Measurements from ENCODE around the gene ALAS1. TPM values are rescaled to one million over a fixed set of nuclear protein-coding genes. Genes with fewer than 3 reads are reported as not detected.
A peak's percentile ranks its signal among the peaks of the same experiment; 100 is the strongest.

Gene ALAS1
- total and polyA plus RNA-seq, 2 experiments from 2014 or later, result 17.8 to 42.8 TPM

- ATAC-seq (no peak), DNase-seq (ENCODE audit: low spot score) (no peak)
- H3K27me3 Mint-ChIP-seq (ENCODE audit: insufficient read depth, low read depth, poor library complexity), result peaks cover 14% of the 10 kb centered on the region
- Histone ChIP-seq H2AFZ (no peak overlapping the region), H3K27me3 (ENCODE audit: insufficient read depth) (no peaks in the 10 kb centered on the region), H3K27ac (ENCODE audit: low read depth) (no peak overlapping the region), H3K4me1 (ENCODE audit: insufficient read depth) (peaks cover 25% of the 10 kb centered on the region), H3K36me3 (ENCODE audit: insufficient read depth) (peaks cover 3% of the 10 kb centered on the region; the same call in 1 of the 2 replicates), H3K9me2 (ENCODE audit: insufficient read depth) (no peaks in the 10 kb centered on the region), H3K4me3 (no peak overlapping the region), H3K79me2 (replicated peaks; ENCODE audit: insufficient read depth) (peaks cover 22% of the 10 kb centered on the region), H3K4me2 (no peak overlapping the region), H4K20me1 (replicated peaks; ENCODE audit: insufficient read depth) (0 out of 2 replicates have a peak, but pooled peaks cover 5% of the 10 kb centered on the region), H3F3A (replicated peaks; ENCODE audit: low read depth) (peaks cover 8% of the 10 kb centered on the region; the same call in 1 of the 2 replicates)
- peaks cover 18% of the 10 kb centered on the region for H3K36me3 Mint-ChIP-seq (ENCODE audit: low read depth)
- TF ChIP-seq CTCF (conservative IDR thresholded peaks at IDR 0.05; ENCODE audit: low read depth in 2 of 2) (peak; percentile 12 to 18; a peak in 1 of 4 replicates), EZH2phosphoT487 (IDR thresholded peaks at IDR 0.05; ENCODE audit: unreplicated experiment) (no peak), STAT1 (IDR thresholded peaks at IDR 0.05; ENCODE audit: unreplicated experiment) (no peak), ZNF114 (CRISPR knock-in tag; IDR thresholded peaks at IDR 0.05) (no peak), CREB1 (CRISPR knock-in tag; IDR thresholded peaks at IDR 0.05; ENCODE audit: low read depth) (no peak), JUNB (IDR thresholded peaks at IDR 0.05; ENCODE audit: unreplicated experiment) (no peak)
- H3K9me3 Mint-ChIP-seq, result no peaks in the 10 kb centered on the region
- no peak overlapping the region for H3K4me3 Mint-ChIP-seq
- peaks cover 39% of the 10 kb centered on the region for H3K4me1 Mint-ChIP-seq
- H3K27ac Mint-ChIP-seq, result peak overlapping the region; percentile 65
These were observed 36.8 kb downstream of the ALAS1 start for GRCh38 chr3:52234516-52235447.

- H3K27ac ChIP-seq (ENCODE audit: low read depth), result no peak overlapping the region
- no peaks in the 10 kb centered on the region for H3K9me3 Mint-ChIP-seq
- H3F3A ChIP-seq (replicated peaks; ENCODE audit: low read depth), result peaks cover 13% of the 10 kb centered on the region; the same call in 1 of the 2 replicates
- no peak for ATAC-seq
- TF ChIP-seq CREB1 (CRISPR knock-in tag; IDR thresholded peaks at IDR 0.05; ENCODE audit: low read depth) (no peak), EZH2phosphoT487 (IDR thresholded peaks at IDR 0.05; ENCODE audit: unreplicated experiment) (no peak), ZNF331 (CRISPR knock-in tag; IDR thresholded peaks at IDR 0.05; ENCODE audit: low read depth) (no peak), ZNF114 (CRISPR knock-in tag; IDR thresholded peaks at IDR 0.05) (no peak)
- peaks cover 25% of the 10 kb centered on the region for H3K79me2 ChIP-seq (replicated peaks; ENCODE audit: insufficient read depth)
- H2AFZ ChIP-seq, result no peak overlapping the region
- H3K4me1 ChIP-seq (ENCODE audit: insufficient read depth), result peaks cover 33% of the 10 kb centered on the region
- peaks cover 15% of the 10 kb centered on the region for H3K36me3 Mint-ChIP-seq (ENCODE audit: low read depth)
- H3K9me2 ChIP-seq (ENCODE audit: insufficient read depth), result no peaks in the 10 kb centered on the region
- no peaks in the 10 kb centered on the region for H3K27me3 ChIP-seq (ENCODE audit: insufficient read depth)
- 0 out of 2 replicates have a peak, but pooled peaks cover 5% of the 10 kb centered on the region for H4K20me1 ChIP-seq (replicated peaks; ENCODE audit: insufficient read depth)
- peak overlapping the region; percentile 66; the same call in 1 of the 2 replicates for H3K27ac Mint-ChIP-seq
- peaks cover 53% of the 10 kb centered on the region for H3K4me1 Mint-ChIP-seq
- peaks cover 15% of the 10 kb centered on the region for H3K27me3 Mint-ChIP-seq (ENCODE audit: insufficient read depth, low read depth, poor library complexity)
- no peaks in the 10 kb centered on the region for H3K36me3 ChIP-seq (ENCODE audit: insufficient read depth)
- 0 out of 3 replicates have a peak overlapping the region, but pooled peaks have one; percentile 29 for H3K4me3 Mint-ChIP-seq
- no peak for DNase-seq (ENCODE audit: low spot score)
- H3K4me2 ChIP-seq, result peak overlapping the region; percentile 99; the same call in 1 of the 2 replicates
- peak overlapping the region; percentile 93; the same call in 1 of the 2 replicates for H3K4me3 ChIP-seq
These were observed 38.5 kb downstream of the ALAS1 start for GRCh38 chr3:52236424-52236886.

Measured in GM23338 (cell line).